Liver (tissue), 3 donors: ENCODE results near the gene TMEM200A.

Source experiments
- ATF3 ChIP-seq: IDR thresholded peaks from 2 replicates; pipeline ENCODE4 v1.6.1; 2016; ENCODE audit warnings: antibody characterized with exemption
- CTCF ChIP-seq: fragments of 150-350 bp; IDR thresholded peaks from 2 replicates; pipeline ENCODE4 v1.5.1; 2017; ENCODE audit warnings: improper control_type of control experiment, low read depth, low read length; ENCODE audit not compliant: missing input control
- EGR1 ChIP-seq, 2 donors: IDR thresholded peaks; 2 replicates each; pipeline ENCODE4 v1.6.1; 2016 to 2018; ENCODE audit warnings: antibody characterized with exemption in 2 of 2, low read depth in 2 of 2
- FOXA1 ChIP-seq: IDR thresholded peaks from 2 replicates; pipeline ENCODE4 v1.6.1; 2016; ENCODE audit warnings: antibody characterized with exemption
- GABPA ChIP-seq, 2 donors: IDR thresholded peaks in 1 of 2; conservative IDR thresholded peaks in 1 of 2; 2 replicates each; pipeline ENCODE4 v1.6.1; 2016; ENCODE audit warnings: antibody characterized with exemption in 2 of 2, mild to moderate bottlenecking in 1 of 2, moderate library complexity in 1 of 2
- JUND ChIP-seq, 2 donors: IDR thresholded peaks; 2 replicates each; pipeline ENCODE4 v1.6.1; 2016; ENCODE audit warnings: antibody characterized with exemption in 2 of 2
- MAX ChIP-seq: IDR thresholded peaks from 2 replicates; pipeline ENCODE4 v1.6.1; 2016; ENCODE audit warnings: antibody characterized with exemption
- RAD21 ChIP-seq, 2 donors: IDR thresholded peaks; 2 replicates each; pipeline ENCODE4 v1.6.1; 2016; ENCODE audit warnings: antibody characterized with exemption in 2 of 2, mild to moderate bottlenecking in 2 of 2
- REST ChIP-seq: IDR thresholded peaks from 2 replicates; pipeline ENCODE4 v1.6.1; 2016; ENCODE audit warnings: antibody characterized with exemption, mild to moderate bottlenecking
- SP1 ChIP-seq: IDR thresholded peaks from 2 replicates; pipeline ENCODE4 v1.6.1; 2018; ENCODE audit warnings: antibody characterized with exemption, mild to moderate bottlenecking
- TAF1 ChIP-seq: conservative IDR thresholded peaks from 2 replicates; pipeline ENCODE4 v1.6.1; 2016; ENCODE audit warnings: antibody characterized with exemption, mild to moderate bottlenecking
- YY1 ChIP-seq: IDR thresholded peaks from 2 replicates; pipeline ENCODE4 v1.6.1; 2016; ENCODE audit warnings: antibody characterized with exemption, mild to moderate bottlenecking
- donor health status: healthy.
- donor health status: healthy.

- TF ChIP-seq MAX: no peak
- TF ChIP-seq CTCF: no peak
- TF ChIP-seq RAD21 (IDR thresholded peaks at IDR 0.05): no peak
- no peak for TF ChIP-seq EGR1 (IDR thresholded peaks at IDR 0.05; ENCODE audit: low read depth in 2 of 2)
- TF ChIP-seq SP1: no peak
- no peak for TF ChIP-seq ATF3
- TF ChIP-seq GABPA (IDR thresholded peaks at IDR 0.05 in 1 of 2, conservative IDR thresholded peaks at IDR 0.05 in 1 of 2): no peak
- no peak for TF ChIP-seq YY1
- no peak for TF ChIP-seq REST
- no peak for TF ChIP-seq TAF1
- TF ChIP-seq JUND (IDR thresholded peaks at IDR 0.05): no peak
- no peak for TF ChIP-seq FOXA1
Observed at GRCh38 chr6:130326496-130326895, 39.3 kb upstream of the TMEM200A start.
